Nephron progenitor cell (in vitro differentiated cells): ENCODE measurements around the gene MEFV.

Experiments
- DNase-seq: peaks from one replicate; pipeline ENCODE4 v3.0.0; 2021
- H3K27ac Mint-ChIP-seq: 2 replicates; pipeline ENCODE4 v1.8.0; 2021; ENCODE audit warnings: mild to moderate bottlenecking, moderate library complexity, mixed read lengths
- H3K27me3 Mint-ChIP-seq: 2 replicates; pipeline ENCODE4 v1.8.0; 2021; ENCODE audit warnings: mild to moderate bottlenecking, low read depth, mixed read lengths; ENCODE audit not compliant: poor library complexity
- H3K36me3 Mint-ChIP-seq: 2 replicates; pipeline ENCODE4 v1.8.0; 2021; ENCODE audit warnings: low read depth, mixed read lengths
- H3K4me1 Mint-ChIP-seq: 2 replicates; pipeline ENCODE4 v1.8.0; 2021; ENCODE audit warnings: mixed read lengths
- H3K4me3 Mint-ChIP-seq: 2 replicates; pipeline ENCODE4 v1.8.0; 2021; ENCODE audit warnings: mild to moderate bottlenecking, moderate library complexity, mixed read lengths
- H3K9me3 Mint-ChIP-seq: 2 replicates; pipeline ENCODE4 v1.8.0; 2021; ENCODE audit warnings: mild to moderate bottlenecking, moderate library complexity, mixed read lengths
- CTCF ChIP-seq: fragments of 200-600 bp; sonication (generic); IDR thresholded peaks from 2 replicates; pipeline ENCODE4 v1.5.0; 2021; ENCODE audit warnings: antibody characterized with exemption

Gene MEFV

GRCh38 chr16:3262517-3262916 is 6.1 kb upstream of the MEFV start:
- TF ChIP-seq CTCF: no peak

GRCh38 chr16:3259836-3260235 is 3.4 kb upstream of the MEFV start:
- H3K27ac Mint-ChIP-seq: no peak overlapping the region
- no peak for TF ChIP-seq CTCF
- no peak for DNase-seq

More at GRCh38 chr16:3262517-3262916, 6.1 kb upstream of the MEFV start:
- H3K4me3 Mint-ChIP-seq: peak overlapping the region; percentile 84
- H3K27ac Mint-ChIP-seq: no peak overlapping the region
- H3K9me3 Mint-ChIP-seq: peaks cover 51% of the 10 kb centered on the region
- H3K27me3 Mint-ChIP-seq: peaks cover 29% of the 10 kb centered on the region
- H3K4me1 Mint-ChIP-seq: peaks cover 5% of the 10 kb centered on the region
- H3K36me3 Mint-ChIP-seq: no peaks in the 10 kb centered on the region
- no peak for DNase-seq

GRCh38 chr16:3256866-3257465 is 533 bp upstream of the MEFV start:
- Mint-ChIP-seq H3K4me3 (no peak overlapping the region), H3K27ac (no peak overlapping the region), H3K36me3 (no peaks in the 10 kb centered on the region), H3K9me3 (peaks cover 24% of the 10 kb centered on the region), H3K27me3 (peaks cover 24% of the 10 kb centered on the region), H3K4me1 (no peaks in the 10 kb centered on the region)
- no peak for TF ChIP-seq CTCF
- no peak for DNase-seq

More at GRCh38 chr16:3259836-3260235, 3.4 kb upstream of the MEFV start:
- H3K9me3 Mint-ChIP-seq: peaks cover 35% of the 10 kb centered on the region
- peaks cover 5% of the 10 kb centered on the region for H3K4me1 Mint-ChIP-seq
- H3K27me3 Mint-ChIP-seq: peaks cover 25% of the 10 kb centered on the region
- H3K4me3 Mint-ChIP-seq: no peak overlapping the region
- H3K36me3 Mint-ChIP-seq: no peaks in the 10 kb centered on the region

DNA sequence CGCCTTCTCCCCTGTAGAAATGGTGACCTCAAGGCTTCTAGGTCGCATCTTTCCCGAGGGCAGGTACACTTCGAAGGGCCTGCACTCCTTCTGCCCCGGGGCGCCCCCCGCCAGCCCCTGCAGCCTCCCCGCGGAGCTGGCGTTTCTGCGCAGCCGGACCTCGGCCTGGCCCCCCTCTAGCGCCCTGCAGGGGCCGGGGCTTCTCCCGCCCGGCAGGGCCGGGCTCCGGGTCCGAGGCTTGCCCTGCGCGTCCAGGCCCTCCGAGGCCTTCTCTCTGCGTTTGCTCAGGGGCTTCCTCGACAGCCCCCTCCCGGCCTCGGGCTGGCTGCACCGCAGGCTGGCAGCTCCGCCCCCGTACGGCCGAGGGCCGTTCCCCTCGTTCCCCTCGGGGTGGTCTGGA is 2.1 kb downstream of the MEFV start:
- Mint-ChIP-seq H3K9me3 (peaks cover 37% of the 10 kb centered on the region), H3K4me3 (no peak overlapping the region), H3K36me3 (no peaks in the 10 kb centered on the region), H3K27me3 (peaks cover 30% of the 10 kb centered on the region), H3K4me1 (no peaks in the 10 kb centered on the region), H3K27ac (no peak overlapping the region)
- DNase-seq: no peak
- TF ChIP-seq CTCF: no peak

DNA sequence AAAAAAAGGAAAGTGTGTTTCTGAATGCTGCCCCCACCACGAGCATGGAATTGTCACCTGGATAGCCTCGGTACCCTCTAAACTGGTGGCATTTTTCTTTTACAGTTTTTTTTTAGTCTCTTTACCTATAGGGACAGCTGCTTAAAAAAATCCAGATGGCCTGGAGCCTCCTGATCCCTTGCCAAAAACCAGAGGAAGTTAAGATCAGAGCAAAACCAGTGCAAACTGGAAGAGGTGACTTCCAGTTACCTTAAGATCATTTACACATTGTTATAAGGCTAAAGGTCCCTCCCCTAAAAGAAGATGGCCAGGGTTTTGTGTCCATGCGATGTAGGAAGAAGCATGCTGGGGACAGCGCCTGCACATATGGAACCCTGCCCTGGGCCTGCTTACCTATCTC is 3.5 kb downstream of the MEFV start:
- TF ChIP-seq CTCF: no peak
- Mint-ChIP-seq H3K9me3 (peaks cover 39% of the 10 kb centered on the region), H3K36me3 (no peaks in the 10 kb centered on the region), H3K27me3 (peaks cover 25% of the 10 kb centered on the region), H3K4me1 (no peaks in the 10 kb centered on the region), H3K4me3 (no peak overlapping the region), H3K27ac (no peak overlapping the region)
- DNase-seq: no peak

GRCh38 chr16:3249451-3249850 is 7.0 kb downstream of the MEFV start:
- Mint-ChIP-seq H3K4me3 (no peak overlapping the region), H3K27ac (no peak overlapping the region), H3K9me3 (peaks cover 40% of the 10 kb centered on the region), H3K36me3 (no peaks in the 10 kb centered on the region), H3K4me1 (no peaks in the 10 kb centered on the region), H3K27me3 (peaks cover 43% of the 10 kb centered on the region)
- TF ChIP-seq CTCF: no peak
- DNase-seq: no peak
